Ovary (tissue), 9 donors: ENCODE measurements around the gene FPR3. TPM values are rescaled to one million over a fixed set of nuclear protein-coding genes. Genes with fewer than 3 reads are reported as not detected.

Experiments
- DNase-seq, 5 donors: peaks; one replicate each; pipeline ENCODE4 v3.0.0-alpha.2; 2019 to 2020
- H3K27ac ChIP-seq, 2 donors: fragments of 200-600 bp; one replicate each; pipeline versions ENCODE4 v1.5.1 to v1.8.0; 2019 to 2022
- H3K27me3 ChIP-seq: fragments of 200-600 bp; one replicate; pipeline ENCODE4 v1.8.0; 2022
- H3K36me3 ChIP-seq: fragments of 200-600 bp; sonication (generic); one replicate; pipeline ENCODE4 v1.5.1; 2019
- H3K4me1 ChIP-seq: one replicate; pipeline ENCODE4 v1.8.1; 2013; ENCODE audit warnings: mild to moderate bottlenecking, moderate library complexity; ENCODE audit not compliant: insufficient read depth
- H3K4me3 ChIP-seq: fragments of 200-600 bp; sonication (generic); one replicate; pipeline ENCODE4 v1.5.1; 2017
- H3K9me3 ChIP-seq, 2 donors: fragments of 200-600 bp in 1 of 2; sonication (generic) in 1 of 2; one replicate each; pipeline versions ENCODE4 v1.5.1 to v1.8.1; 2013 to 2019; ENCODE audit warnings: mild to moderate bottlenecking in 1 of 2, moderate library complexity in 1 of 2
- CTCF ChIP-seq, 3 donors: fragments of 450-650 bp in 2 of 3; fragments of 200-600 bp in 1 of 3; IDR thresholded peaks; one replicate each; pipeline versions ENCODE4 v1.5.1 to v1.8.0; 2016 to 2022; ENCODE audit warnings: antibody characterized with exemption in 3 of 3, mild to moderate bottlenecking in 1 of 3
- EP300 ChIP-seq: sonication (generic); formaldehyde crosslinking; IDR thresholded peaks from one replicate; pipeline ENCODE4 v1.6.1; 2017; ENCODE audit warnings: antibody characterized with exemption
- POLR2A ChIP-seq: fragments of 450-650 bp; IDR thresholded peaks from one replicate; pipeline ENCODE4 v1.6.1; 2017; ENCODE audit warnings: antibody characterized with exemption, mild to moderate bottlenecking, moderate library complexity
- WGBS, 3 donors: extraction: QIAGEN DNeasy Blood & Tissue Kit in 1 of 3; methylation state at CpG; one replicate each; pipeline versions ENCODE4 v1.1.5 to v1.1.7; 2013 to 2017; 5-methylcytosine and 5-hydroxymethylcytosine counted together
- intact Hi-C, 4 donors: fragments of 100-400 bp; cut with DNase I; formaldehyde crosslinking; loops; one replicate each; pipeline versions ENCODE4 v1.11.0 to v1.15.1; 2022 to 2023
- polyA plus RNA-seq, 2 donors: library from polyadenylated mRNA; stranded (reverse); fragments of 200-250 nt in 1 of 2; fragments of 350-450 nt in 1 of 2; fragmentation: Illumina TruSeq in 1 of 2; extraction: RNeasy Lipid Tissue Mini Kit (QIAGEN cat#74804) in 1 of 2; gene quantifications; one replicate each; pipeline ENCODE4 v1.2.3, GENCODE V29; 2013 to 2014
- total RNA-seq, 7 donors: library from RNA; depleted of rRNA in 2 of 7; stranded (reverse); fragments of >200 nt in 2 of 7; fragmentation: NEBNext Ultra II Directional in 3 of 7; extraction: Animal tissue kit (Norgen Biotek cat#: 25700) in 3 of 7; gene quantifications; one replicate each; pipeline versions ENCODE4 v1.1.0 to v1.2.4, GENCODE V29; 2016 to 2023
- donor health status: DM: no; HTN: no; CAD: no; lungs with moderate emphysema.
- donor health status: DM: no; HTN: no; CAD: no.
- donor health status: Bipolar disorder and iron deficiency.
- donor health status: DM: yes; HTN: yes; CAD: no.
- donor health status: DM: no; HTN: no; CAD: no.
- donor health status: DM: yes; HTN: yes; CAD: no.

Gene FPR3
- total and polyA plus RNA-seq, 9 donors = 1.5 to 20.5 (median 3.5) TPM

DNA sequence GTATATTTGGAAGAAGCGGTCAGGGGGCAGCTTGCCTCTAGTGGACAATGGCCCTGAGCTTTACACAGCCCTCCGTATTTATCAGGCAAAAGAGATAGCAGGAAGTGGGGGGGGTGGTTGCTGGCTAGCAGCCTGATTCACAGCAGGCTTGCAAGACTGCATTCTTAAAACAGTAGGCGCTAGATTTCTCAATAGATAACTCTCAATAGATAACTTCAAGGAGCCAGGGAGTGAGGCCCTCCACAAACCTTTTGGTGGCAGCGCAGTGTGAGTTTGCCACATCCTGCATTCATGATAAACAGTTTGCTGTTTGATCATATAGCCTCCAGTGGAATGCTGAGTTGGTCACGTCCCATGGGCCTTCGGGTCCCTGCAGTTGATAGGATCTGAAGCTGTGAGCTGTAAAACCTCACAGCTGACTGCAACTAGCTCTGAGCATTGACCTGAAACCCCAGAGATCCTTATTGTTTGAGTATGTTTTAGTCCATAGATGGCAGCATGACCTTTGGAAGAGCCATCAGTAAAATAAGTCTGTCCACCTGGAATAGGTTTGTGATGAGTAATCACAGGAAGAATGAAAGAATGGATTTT, 12.2 kb downstream of the FPR3 start:
- H3K27me3 ChIP-seq = no peaks in the 10 kb centered on the region
- no peak overlapping the region for H3K27ac ChIP-seq
- TF ChIP-seq CTCF (IDR thresholded peaks at IDR 0.05) = no peak
- TF ChIP-seq EP300 = no peak
- no peak for TF ChIP-seq POLR2A
- WGBS, 3 donors = 44 to 53% (median 46%) methylated on average over 6 of the region's 6 CpGs
- H3K4me3 ChIP-seq = no peak overlapping the region
- intact Hi-C loops = no loop called here
- no peaks in the 10 kb centered on the region for H3K36me3 ChIP-seq
- H3K4me1 ChIP-seq = no peaks in the 10 kb centered on the region
- DNase-seq = peak in 1 of 5 donors; percentile 59
- peaks cover 0 to 5% of the 10 kb centered on the region in 2 donors for H3K9me3 ChIP-seq

GRCh38 chr19:51807925-51808324, 13.0 kb downstream of the FPR3 start:
- Histone ChIP-seq H3K4me1 (no peaks in the 10 kb centered on the region), H3K27me3 (no peaks in the 10 kb centered on the region), H3K4me3 (no peak overlapping the region), H3K27ac (no peak overlapping the region), H3K36me3 (no peaks in the 10 kb centered on the region), H3K9me3 (peaks cover 0 to 5% of the 10 kb centered on the region in 2 donors)
- no peak for DNase-seq
- intact Hi-C loops = no loop called here
- whole genome bisulfite sequencing, 3 donors = 74 to 81% (median 79%) methylated on average over 2 of the region's 2 CpGs
- TF ChIP-seq CTCF (IDR thresholded peaks at IDR 0.05) (no peak), POLR2A (no peak), EP300 (no peak)

- Histone ChIP-seq H3K9me3 (peaks cover 0 to 5% of the 10 kb centered on the region in 2 donors), H3K27ac (no peak overlapping the region), H3K4me3 (no peak overlapping the region), H3K36me3 (no peaks in the 10 kb centered on the region), H3K27me3 (no peaks in the 10 kb centered on the region), H3K4me1 (no peaks in the 10 kb centered on the region)
- intact Hi-C loops = no loop called here
- no peak for DNase-seq
- 65 to 72% (median 71%) methylated on average over 8 of the region's 8 CpGs for whole genome bisulfite sequencing, 3 donors
- no peak for TF ChIP-seq EP300
Observed at GRCh38 chr19:51808333-51808986, 13.5 kb downstream of the FPR3 start.

DNA sequence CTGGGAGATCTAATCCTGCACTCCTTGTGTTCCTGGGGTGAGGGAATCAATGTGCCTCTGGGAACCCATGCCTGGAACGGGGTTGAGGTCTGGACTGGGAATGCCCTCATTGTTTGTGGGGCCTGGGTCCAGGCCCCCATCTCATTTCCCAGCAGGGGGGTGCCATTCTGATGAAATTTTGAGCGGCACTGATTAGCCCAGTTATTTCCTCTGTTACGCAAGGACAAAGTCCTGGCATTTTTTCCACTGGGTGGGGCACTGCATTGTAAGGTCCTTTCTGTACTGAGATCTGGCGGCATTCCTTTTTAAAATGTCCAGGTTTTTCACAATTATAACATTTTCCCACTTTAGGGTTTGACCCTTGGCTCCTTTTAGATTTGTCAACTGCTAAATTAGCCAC, 14.8 kb downstream of the FPR3 start:
- 71 to 83% (median 78%) methylated on average over 4 of the region's 4 CpGs for WGBS, 3 donors
- Histone ChIP-seq H3K27ac (no peak overlapping the region), H3K4me1 (no peaks in the 10 kb centered on the region), H3K27me3 (no peaks in the 10 kb centered on the region), H3K9me3 (peaks cover 0 to 5% of the 10 kb centered on the region in 2 donors), H3K4me3 (no peak overlapping the region), H3K36me3 (no peaks in the 10 kb centered on the region)
- no peak for DNase-seq
- TF ChIP-seq EP300 = no peak
- no peak for TF ChIP-seq POLR2A
- TF ChIP-seq CTCF (IDR thresholded peaks at IDR 0.05) = no peak
- intact Hi-C loops = no loop called here

- H3K4me3 ChIP-seq = no peak overlapping the region
- intact Hi-C loops = no loop called here
- no peaks in the 10 kb centered on the region for H3K36me3 ChIP-seq
- DNase-seq = no peak
- H3K9me3 ChIP-seq = peaks cover 0 to 5% of the 10 kb centered on the region in 2 donors
- TF ChIP-seq CTCF (IDR thresholded peaks at IDR 0.05) (no peak), EP300 (no peak), POLR2A (no peak)
- 68 to 83% (median 80%) methylated on average over 7 of the region's 7 CpGs for WGBS, 3 donors
- no peaks in the 10 kb centered on the region for H3K27me3 ChIP-seq
- no peaks in the 10 kb centered on the region for H3K4me1 ChIP-seq
- no peak overlapping the region for H3K27ac ChIP-seq
Observed at GRCh38 chr19:51810223-51810622, 15.3 kb downstream of the FPR3 start.
